GM21526 (cell line): ENCODE data around the gene PICALM.

Experiments used
- ATAC-seq: cut with Tn5 transposase; IDR thresholded peaks from one replicate; pipeline ENCODE4 v1.9.1; 2021; ENCODE audit warnings: moderate library complexity; ENCODE audit not compliant: unreplicated experiment, low FRiP score

Gene PICALM

DNA sequence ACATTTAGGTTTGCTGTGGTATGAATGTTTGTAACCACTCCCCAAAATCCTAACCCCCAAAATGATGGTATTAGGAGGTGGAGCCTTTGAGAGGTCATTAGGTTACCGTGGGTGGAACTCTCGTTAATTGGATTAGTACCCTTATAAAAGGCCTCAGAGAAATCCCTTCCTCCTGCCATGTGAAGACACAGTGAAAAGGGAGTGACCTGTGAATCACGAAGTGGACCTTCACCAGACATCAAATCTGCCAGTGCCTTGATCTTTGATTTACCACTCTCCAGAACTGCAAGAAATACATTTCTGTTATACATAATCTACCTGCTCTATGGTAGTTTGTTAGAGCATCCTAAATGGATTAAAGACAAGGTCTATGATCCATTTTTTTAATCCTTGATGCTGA, 12.6 kb upstream of the PICALM start:
- ATAC-seq, result no peak

DNA sequence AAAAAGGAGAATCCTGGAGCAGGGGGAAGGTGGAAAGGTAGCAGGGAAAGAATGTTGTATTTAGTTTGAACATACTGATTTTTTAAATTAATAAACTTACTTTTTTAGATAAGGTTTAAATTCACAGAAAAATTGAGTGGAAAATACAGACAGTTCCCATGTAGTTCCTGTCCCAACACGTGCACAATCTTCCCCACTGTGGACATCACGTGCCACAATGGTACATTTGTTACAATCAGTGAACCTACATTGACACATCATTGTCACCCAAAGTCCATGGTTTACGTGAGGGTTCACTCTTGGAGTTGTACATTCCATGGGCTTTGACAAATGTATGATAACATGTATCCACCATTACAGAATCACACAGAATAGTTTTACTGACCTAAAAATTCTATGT, 10.5 kb upstream of the PICALM start:
- ATAC-seq, result no peak

DNA sequence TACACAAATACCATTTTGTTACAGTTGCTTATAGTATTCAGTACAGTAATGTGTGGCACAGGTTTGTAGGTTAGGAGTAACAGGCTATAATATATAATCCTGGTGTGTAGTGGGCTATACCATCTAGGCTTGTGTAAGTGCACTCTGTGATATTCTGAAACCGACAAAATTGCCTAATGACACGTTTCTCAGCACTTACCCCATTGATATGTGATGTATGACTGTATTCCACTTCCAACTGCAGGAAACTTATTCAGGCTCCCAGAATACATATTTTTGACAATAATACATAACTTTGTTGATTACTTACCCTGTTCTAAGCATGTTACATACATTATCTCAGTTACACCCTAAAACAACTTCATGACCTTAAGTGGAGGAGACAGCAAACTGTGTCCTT, 5.1 kb upstream of the PICALM start:
- ATAC-seq, result no peak

DNA sequence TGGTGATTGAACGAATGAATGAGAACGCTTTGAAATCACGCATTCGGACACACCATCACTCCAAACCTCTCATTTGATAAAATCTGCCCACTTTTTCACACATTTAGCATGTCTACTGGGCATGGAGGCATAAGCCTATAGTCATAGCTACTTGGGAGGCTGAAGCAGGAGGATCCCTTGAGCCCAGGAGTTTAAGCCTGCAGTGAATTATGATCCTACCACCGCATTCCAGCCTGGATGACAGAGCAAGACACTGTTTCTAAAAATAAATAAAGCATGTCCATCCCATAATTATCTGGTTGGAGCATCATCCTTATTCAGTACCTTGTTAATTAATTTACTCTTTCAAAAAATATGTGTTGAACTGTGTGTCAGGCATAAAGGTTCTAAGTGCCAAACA, 3.3 kb upstream of the PICALM start:
- ATAC-seq, result no peak

DNA sequence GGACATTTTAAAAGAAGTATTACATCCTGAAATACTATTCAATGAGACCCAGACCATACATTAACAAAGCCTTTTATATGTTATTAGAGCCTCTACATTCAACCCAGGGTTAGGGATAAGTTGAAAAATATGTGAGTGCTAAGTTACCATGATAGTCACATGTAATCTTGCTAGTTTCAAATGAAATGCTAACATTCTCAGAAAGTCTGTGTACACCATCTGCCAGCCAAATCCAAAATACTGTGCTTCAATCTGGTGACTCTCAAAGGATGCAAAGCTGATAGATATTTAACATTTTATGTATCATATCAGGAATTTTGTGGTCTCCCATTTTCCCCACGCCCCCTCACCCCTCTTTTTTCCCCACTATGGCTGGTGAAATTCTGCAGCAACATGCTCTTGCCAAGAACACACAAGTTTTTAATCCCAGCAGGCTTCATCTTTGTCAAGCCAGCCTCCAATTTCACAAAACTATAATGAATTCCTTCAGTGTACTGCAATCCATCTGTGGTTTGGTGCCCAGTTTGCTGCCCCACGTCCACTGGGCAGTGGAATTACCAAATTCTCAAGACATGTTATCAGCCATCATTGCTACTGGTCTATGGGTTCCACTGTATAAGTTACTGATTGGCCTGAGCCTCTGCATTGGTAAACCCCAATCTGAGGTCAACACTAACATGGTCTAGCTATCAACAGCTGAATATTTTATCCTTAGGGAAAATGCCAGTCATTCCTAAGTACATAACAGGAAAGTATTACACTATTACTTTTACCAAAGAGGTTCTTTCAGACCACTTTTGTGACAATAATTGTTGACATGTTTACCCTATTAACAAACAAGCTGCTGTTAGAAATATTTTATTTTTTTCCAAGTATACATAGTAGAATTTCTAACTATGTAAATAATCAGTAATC, 1.5 kb upstream of the PICALM start:
- no peak for ATAC-seq

DNA sequence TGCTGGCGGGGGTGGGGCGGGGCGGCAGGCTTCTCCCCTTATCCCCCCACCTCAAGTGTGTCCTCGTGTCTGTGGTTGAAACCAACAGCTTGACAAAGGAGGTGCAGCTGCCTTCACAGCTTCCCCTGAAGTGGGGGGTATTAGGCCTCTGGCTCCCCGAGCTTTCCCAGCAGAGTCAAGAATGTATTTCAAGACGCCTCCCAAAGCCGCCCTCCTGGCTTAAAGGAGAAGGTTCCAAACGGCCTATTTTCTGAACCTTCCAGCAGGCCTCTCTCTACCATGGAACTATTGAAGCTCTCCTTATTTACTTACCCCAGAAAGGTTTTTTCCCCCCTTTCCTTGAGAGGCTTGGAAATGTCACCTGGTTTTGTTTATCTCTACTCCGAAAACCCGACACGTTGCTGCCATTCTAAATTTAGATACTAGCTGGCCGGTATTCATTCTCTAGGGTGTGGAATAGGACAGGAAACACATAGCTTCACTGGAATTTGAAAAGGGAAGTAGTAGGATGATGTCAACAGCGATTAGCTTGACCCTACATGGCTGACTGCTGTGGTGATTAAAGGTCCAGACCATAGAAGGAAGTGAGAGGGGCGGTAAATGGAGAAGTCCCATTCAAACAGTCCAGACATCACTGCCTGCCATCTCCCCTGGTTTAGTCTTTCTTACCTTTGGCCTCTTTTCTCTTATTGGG, 671 bp upstream of the PICALM start:
- ATAC-seq, result peak; percentile 29

DNA sequence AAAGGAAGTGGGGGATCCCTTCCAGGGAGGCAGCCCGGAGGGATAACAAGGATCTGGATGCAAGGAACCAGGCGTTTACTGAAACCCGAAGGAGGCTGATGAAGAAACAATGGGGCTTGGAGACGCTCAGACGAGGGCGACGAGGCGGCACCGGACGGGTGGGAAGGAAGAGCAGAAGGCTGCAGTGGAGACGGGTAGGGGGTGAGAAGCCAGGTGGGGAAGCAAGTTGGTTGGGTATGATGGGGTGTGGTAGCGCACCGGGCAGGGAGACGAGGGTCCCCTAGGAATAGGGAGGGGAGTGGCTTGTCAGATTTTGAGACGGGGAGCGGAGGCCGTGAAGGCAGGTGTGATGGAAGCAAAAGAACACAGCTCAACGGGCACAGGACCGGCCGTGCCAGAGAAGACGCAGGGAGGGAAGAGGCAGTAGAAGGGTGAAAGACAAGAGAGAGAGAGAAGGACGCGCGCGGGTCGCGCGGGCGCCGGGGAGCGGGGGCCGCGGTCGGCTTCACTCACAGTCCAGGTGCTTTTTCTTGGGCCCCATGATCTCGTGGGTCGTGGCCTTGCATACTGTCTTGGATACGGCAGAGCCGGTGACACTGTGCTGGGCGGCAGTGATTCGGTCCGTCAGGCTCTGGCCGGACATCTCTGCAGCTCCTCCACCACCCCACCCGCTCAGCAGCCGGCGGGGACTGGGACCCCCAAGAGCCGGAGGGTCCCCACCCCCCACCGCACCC, 579 bp downstream of the PICALM start:
- peak; percentile 10 for ATAC-seq

DNA sequence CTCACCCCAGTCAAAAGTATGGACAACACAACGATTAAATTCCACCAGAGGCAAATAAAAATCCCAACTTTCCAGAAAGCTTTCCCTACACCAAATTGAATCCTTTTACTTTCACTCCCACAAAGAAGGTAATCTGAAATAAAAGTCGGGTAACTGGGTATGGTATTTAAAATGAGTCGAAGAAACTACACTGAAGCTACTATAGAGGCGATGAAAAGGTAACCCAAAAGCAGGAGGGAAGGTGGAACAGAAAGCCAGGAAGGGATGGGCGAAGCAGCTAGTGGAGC, 1.1 kb downstream of the PICALM start:
- ATAC-seq, result no peak

DNA sequence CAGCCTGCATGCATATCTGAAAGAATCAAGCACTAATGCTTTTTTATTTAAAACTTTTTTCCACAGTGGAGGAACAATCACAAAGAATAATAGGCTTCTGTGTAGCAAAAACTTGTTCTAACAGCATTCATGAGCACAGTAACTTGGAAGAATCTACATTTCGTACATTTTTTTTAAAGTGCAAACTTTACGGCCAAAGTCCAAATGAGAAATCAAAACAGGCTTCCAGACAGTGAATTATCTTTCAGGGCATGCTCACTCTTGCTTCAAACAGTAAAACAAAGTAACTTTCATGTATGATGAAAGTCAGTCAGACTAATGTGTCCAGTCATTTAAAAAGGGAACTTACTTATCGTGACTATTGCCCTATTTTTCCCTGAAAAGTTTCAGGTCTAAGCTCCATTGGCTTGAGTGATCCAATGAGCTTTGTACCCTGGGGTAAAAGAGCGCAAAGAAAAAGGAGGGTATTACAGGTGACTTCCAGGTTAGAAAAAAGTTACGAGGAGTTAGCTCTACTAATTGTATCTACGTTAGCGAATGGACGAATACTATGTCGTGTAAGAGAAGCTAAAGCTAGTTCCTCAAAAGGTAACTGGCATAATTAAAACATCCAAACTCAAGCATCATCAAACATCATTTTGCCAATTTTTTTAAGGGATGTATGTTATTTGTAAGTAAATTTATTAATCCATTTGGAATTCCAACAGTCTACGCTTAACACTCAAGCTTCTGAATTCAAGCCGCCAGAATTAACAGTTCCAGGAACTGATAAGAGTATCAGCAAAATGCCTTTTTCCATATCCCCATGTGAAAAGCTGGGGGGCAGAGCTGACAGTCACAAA, 1.7 kb downstream of the PICALM start:
- ATAC-seq, result no peak

DNA sequence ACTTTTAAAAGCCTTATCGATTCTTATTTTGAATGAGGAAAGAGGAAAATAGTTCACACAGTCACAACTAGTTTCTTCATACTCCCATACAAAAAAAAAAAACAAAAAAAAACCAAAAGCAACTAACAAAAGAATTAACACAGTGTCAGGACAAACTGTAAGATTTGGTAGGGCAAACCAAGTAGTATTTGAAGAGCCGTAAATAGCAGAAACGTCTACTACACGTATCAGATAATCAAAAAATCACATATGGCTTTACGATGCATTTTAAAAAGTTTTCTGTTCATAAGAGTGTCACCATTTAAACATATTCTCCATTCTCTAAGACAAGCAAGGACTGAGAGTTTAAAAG, 2.3 kb downstream of the PICALM start:
- ATAC-seq, result no peak

DNA sequence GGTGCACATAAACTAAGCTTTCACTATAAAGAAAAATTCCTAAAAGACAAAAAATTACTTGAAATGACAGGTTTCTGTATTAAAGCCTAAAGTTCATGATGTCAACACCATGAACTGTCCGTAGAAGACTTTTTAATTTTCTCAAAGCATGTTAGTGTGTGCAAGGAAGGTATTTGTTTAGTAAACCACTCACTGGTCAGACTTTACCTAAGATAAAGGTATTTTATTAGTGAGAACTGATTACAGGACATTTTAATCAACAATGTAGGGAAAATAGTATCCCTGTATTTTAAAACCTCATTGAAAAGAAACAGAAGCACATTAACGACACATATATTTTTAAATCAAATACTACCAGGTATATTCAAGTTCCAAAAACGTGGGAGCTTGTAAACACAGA, 2.9 kb downstream of the PICALM start:
- ATAC-seq, result no peak

DNA sequence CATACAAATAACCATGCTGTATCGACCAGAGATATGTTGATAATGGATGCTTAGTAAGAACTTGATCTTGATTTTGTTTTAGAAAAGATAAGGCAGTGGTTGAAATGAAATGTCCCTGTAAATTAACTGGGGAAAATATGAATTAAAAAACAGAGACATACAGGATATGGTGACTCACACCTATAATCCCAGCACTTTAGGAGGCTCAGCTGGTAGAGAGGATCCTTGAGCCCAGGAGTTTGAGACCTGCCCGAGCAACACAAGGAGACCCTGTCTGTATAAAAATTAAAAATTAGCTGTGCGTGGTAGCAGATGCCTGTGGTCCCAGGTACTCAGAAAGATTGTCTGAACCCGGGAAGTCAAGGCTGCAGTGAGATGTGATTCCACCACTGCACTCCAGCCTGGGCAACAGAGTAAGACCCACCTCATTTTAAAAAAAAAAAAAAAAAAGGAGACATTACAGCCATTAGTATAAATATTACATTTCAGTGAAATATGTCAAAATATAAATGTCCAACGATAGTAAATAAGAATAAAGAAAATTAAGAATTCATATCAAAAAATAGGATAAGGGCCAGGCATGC, 4.6 kb downstream of the PICALM start:
- no peak for ATAC-seq

DNA sequence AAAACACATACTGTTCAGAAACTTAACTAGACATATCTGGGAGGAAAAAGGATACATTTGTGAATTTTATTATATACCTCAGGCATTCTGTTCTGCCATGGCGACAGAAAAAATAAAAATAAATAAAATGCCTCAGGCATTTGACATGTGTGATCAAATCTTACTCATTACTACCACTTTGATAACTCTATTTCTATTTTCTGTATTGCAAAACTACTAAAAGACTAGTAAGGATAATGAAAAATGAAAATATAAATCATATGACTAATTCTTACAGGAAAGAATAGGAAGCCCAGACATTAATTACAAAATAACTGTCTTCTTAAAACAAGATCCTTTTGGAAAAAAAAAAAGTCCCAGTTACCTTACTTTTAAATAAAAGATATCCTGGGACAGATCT, 5.3 kb downstream of the PICALM start:
- ATAC-seq, result no peak

DNA sequence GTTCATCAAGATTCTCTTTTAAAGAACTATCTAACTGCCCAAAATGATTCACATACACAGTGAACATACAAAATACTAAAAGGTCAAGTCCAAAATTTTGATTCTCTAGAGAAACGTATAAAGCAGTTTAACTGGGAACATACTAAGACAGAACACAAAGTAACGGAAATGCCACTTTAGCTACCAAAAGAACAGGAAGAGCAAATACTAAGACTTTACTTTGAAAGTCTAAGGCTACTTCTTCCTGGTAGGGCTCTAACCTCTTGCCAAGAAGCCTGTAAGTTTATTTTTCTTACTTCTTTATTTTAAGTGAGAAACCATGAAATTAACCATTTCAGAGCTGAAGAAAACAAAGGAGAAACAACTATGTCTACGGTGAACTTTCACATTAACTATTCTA, 6.2 kb downstream of the PICALM start:
- no peak for ATAC-seq

DNA sequence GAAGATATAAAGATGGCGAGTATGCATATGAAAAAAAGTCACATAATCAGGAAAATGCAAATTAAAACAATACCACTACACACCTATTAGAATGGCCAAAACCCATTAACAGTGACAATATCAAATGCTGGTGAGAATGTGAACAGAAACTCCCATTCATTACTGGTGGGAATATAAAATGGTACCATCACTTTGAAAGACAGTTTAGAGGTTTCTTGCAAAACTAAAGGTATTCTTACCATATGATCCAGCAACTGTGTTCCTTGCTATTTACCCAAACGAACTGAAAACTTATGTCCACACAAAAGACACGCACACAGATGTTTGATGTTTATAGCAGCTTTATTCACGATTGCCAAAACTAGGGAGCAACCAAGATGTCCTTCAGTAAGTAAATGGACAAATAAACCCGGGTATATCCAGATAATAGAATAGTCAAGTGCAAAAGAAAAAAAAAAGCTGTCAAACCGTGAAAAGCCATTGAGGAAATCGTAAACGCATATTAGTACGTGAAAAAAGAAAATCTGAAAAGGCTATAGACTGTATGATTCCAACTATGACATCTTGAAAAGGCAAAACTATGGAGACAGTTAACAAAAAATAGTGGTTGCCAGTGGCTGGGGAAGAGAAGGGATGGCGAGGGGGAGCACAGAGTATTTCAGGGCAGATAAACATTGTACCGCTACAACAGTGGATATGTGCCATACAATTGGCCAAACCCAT, 7.2 kb downstream of the PICALM start:
- ATAC-seq, result no peak

DNA sequence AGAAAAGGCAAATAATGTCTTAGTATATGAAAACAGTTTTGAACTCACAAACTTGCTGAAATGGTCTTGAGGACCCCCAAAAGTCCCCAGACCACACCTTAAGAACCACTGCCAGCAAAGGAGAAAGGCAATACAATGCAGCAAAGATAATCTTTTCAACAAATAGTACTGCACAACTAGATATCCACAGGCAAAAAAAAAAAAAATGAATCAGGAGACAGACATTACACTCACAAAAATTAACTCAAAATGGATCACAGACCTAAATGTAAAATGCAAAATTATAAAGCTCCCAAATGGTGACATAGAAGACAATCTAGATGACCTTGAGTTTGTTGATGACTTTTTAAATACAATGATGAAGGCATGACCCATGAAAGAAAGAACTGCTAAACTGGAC, 8.3 kb downstream of the PICALM start:
- no peak for ATAC-seq

DNA sequence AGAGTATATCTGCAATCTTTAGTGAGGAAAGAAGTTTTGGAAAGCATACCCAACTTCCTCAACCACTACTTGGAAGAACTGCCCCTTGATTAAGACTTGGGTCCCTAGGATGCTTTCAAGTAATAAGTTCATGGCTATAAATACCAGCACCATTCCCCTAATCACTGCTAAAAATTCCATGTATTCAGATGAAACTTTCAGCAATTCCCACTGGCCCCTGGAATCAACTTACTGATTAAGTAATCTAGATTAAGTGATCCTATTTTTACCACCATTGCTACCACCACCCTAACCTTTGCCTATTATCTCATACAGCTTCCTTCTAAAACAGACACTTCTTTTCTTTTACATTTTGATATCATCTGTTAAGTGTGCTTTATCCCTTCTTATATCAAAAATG, 10.5 kb downstream of the PICALM start:
- ATAC-seq, result no peak

DNA sequence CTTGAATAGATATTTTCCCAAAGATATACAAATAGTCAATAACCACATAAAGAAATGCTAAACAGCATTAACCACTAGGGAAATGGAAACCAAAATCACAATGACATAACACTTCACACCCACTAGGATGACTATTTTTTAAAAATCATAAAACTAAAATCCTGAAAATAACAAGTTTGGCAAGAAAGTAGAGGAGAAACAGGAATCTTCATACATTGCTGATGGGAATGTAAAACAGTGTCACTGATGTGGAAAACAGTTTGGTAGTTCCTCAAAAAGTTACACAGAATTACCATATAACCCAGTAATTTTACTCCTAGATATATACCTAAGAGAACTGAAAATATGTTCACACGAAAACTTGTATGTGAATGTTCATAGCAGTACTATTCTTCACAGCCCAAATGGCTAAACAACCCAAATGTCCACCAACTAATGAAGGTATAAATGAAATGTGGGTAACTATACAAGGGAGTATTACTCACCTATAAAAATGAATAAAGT, 12.5 kb downstream of the PICALM start:
- ATAC-seq, result no peak
